ENCODE data around the gene SCRN1.
"Not testable (repeated sequence)": the region's sequence is repeated elsewhere in the genome, so short reads cannot be mapped to it uniquely, and the experiment has no call there.

Gene SCRN1

DNA sequence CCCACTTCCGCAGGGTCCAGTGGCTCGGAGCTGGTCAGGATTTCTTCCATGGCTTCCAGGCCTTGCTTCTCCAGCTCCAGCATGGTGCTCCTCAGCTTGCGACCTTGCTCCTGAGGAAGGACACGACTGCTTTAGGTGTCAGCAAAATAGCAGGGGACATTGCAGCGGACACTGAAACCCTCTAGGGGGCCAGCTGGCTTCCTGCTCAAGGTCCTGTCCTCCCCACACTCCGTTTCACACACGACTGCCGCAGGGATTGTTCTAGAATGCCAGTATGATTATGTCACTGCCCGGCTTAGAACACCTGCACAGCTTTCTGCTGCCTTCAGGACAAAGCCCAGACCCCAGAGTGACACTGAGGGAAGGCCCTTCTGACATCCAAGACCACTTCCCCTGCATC is 65.6 kb downstream of the SCRN1 start:
- no peak for DNase-seq

DNA sequence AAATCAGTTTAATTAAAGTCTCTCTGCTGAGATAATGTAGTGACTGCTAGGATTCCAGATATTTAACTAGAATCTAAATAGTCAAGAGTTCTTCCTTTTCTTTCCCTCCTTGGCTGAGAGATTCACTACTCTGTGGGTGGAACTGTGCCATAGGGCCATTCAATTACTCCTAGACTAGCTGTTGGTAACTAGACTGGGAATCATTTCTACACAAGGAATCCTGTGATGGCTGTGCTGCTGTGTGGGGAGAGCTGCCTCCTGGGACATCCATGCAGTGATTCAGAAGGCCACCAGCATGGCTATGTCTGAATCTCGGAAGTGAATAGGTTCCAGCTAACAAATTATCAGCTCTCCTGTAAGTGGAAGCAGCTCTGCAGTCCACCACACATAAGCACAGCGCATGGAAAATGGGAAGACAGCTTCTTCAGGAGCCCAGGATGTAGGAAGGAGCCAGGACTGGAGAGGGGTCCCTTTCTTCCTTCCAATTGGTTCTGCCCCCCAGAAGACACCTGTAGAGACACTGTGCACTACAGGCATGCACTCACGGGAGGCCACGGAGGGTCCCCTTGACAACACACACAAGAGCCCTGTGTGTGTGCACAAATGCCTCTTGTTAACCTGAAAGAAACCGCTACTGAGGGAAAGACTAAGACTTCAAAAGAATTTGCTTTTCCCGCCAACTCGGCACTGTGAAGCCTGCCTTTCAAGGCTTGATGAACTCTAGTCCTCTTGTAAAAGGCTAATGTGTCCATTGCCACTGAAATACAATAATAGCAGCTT is 66.5 kb downstream of the SCRN1 start:
- DNase-seq, result no peak

DNA sequence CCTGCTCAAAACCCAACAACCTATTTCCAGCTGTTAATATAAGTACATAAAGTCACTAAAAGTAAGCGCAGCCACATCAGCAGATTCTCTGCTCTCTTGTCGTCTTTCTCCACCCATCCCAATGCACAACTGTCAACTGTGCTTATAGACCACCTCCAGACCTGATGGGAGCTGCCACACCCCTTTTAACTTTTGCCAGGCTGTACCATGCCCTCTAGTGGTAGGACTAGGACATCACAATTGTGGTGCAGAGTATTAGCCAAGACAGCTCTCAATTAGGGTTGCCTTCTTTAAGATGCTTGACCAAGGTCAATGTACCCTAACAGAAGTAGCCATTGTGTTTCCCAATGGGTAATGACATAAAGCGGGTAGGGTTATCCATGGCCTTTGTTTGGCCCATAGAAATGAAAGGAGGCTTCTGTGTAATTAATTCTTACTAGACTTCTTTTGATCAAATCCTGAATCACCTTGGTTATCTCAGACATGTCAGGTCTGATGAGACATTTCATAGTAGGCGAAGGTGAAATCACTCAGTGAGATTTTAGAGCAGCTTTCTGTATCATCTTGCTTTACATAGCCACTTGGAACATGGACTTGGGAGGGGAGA is 68.1 kb downstream of the SCRN1 start:
- peak in 1 of 2 experiments; percentile 71 for DNase-seq

DNA sequence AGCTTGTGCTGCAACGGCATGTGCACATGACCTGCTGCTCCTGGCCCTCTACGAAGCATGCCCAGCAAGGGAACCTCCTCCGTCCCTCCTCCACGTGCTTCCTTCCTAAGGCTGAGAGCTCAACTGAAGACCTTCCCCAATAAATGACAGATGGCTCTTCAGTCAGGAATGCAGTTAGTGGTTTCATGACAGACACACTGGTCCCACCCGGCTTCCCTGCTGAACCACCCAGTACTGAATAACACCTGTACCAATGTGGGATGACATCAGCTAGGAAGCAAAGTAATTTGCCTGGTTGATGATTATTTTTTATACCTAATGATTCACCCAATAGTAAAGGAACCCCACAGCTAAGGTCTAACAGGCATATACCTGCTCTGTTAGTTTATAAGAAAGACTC is 69.1 kb downstream of the SCRN1 start:
- DNase-seq, result no peak

DNA sequence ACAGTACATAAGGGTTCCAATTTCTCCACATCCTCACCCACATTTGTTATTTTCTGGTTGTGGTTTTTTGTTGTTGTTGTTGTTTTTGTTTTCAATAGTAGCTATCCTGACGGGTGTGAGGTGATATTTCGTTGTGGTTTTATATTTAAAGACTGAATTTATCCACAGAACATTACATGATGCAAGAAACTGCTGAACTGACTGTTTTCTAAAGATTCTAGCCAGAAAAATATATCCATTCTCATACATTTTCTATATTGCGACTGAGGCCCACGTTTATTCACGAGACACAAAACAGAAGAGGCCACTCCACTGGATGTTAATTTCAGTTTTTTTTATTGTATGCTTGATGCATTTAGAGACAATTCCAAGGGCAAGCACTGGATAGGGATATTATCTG is 69.8 kb downstream of the SCRN1 start:
- no peak for DNase-seq

DNA sequence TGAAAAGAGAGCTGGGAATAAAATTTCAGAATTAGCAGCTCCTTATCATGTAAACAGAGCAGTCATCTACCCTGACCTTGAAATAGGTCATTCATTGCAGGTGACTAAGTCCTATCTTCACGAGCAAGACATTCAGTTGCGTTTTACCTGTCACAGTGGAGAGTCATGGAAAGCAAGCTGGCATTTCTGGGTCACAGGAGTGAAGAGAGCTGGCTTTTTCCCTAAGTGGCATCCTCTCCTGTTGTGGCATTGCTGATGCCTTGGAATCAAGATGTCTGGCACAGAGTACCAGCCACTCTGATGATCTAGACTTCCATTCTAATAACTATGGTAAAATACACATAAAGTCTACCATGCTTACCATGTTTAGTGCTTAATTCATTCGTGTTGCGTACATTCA is 70.8 kb downstream of the SCRN1 start:
- DNase-seq, result no peak

DNA sequence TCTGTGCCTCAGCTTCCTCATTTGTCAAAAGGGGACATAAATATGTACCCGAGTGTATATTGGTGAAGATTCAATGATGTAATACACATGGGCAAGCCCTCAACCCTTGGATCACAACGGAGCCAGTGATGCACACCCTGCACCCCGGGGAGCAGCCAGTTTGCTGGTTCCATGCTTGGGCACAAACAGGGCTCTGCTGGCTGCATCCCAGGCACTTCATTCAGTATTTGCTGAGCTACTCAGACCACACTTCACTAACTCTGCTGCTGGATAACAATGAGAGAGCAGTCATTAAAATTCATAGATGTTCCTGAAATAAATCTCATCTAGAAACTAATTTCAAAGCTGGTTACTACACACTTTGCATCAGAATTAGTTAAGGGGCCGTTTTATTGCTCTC is 72.0 kb downstream of the SCRN1 start:
- DNase-seq, result no peak

DNA sequence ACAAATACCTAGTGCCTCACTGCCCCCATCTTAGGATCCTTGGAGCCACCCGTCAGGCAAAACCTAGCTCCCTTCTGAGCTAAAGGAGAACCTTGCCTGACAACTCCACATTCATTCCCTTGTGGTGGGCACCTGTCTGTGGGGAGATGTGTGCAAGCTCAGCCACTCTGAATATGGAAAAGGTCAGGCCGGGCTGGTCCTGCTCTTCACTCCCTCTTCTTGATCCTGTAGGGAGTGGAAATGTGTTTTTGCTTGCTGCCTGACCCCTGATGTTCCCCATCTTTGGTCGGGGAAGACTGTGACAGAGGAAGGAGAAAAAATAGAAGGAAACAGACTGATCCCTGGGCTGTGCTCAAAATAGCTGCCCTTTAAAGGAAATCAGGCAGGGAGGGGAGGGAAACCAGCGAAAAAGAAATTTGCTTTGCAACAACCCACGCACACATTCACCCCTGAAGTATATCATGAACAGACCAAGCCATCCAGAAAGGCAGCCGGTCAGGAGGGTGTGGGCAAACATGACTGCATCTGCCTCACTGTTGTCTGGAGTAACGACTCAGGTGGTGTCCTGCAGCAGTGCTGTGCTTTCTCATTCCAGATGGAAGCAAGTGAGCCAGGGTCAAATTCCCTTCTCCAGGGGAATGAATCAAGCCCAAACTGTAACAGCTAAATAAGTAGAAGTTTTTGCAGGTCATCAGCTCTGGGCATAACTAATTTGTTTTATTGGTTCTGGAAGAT is 74.0 kb downstream of the SCRN1 start:
- DNase-seq, result no peak

DNA sequence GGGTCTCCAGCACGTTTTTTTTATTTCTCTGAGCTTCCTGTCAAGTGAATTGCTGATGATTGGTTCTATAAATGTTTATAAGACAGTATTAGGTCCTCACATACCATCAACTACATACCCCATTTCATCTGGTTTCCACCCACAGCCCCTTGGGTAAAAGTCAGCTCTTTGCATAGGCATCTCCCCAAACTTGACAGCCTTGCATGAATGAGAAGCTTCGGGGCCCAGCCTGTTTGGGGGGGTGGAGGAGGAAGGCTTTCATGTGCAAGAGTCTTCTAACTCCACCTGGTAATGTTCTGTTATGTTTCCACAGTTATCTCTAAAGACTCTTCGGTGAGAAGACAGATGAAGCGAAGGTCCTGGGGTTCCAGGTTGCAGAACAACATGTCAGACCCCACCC is 75.4 kb downstream of the SCRN1 start:
- no peak for DNase-seq

DNA sequence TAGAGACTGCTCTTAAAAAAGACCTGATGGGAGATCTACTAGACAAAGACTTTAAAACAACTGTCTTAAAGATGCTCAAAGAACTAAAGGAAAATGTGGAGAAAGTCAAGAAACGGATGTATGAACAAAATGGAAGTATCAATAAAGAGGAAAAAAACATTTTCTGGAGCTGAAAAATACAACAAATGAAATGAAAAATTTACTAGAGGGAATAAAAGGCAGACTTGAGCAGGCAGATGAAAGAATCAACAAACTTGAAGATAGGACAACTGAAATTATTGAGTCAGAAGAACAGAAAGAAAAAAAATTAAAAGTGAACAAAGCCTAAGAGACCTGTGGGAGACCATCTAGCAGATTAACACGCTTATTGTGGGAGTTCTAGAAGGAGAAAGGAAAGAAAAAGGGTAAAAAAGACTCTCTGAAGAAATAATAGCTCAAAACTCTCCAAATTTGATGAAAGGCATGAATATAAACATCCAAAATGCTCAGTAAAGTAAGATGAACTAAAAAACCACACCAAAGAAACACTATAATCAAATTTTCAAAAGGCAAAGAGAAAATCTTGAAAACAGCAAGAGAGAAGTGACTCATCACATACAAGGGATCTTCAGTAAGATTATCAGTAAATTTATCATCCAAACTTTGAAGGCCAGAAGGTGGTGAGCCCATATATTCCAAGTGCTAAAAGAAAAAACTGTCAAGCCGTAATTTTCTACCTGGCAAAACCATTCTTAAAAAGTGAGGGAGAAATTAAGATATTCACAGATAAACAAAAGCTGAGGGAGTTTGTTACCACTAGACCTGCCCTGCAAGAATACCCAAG is 83.2 kb downstream of the SCRN1 start:
- DNase-seq, result no peak

DNA sequence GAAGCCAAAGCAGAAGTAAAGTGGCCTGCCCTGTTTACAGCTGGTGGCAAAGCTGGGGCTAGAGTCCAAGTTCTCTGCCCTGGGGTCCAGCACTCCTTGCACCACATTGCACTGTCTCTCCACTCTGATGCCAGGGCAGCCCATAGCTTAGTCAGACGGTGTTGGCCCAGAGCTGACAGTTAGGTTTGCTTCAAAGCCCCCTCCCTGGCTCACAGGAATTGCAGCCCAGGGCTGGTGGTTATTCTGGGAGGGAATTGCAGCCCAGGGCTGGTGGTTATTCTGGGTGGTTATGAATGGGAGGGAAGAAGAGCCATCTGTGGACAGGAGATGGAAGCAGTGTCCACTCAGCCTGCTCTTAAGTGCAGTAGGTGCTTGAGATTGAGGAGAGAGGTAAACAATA is 88.9 kb downstream of the SCRN1 start:
- DNase-seq, result no peak

DNA sequence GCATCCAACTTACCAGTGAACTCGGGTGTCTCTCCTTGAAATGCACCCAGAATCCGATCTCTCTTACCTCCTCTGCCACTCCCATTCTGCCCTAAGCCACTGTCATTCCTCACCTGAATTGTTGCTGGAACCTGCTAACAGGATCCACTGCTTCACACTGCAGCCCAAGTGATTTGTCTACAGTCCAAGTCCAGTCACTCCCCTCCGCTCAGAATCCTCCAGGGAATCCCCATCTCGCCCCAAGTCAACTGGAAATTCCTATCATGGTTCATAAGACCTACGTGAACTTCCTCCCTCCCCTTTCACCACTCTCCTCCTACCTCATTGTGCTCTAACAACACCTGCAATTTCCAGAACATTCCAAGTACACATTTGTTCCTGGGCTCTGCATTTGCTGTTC is 91.3 kb downstream of the SCRN1 start:
- DNase-seq, result no peak

DNA sequence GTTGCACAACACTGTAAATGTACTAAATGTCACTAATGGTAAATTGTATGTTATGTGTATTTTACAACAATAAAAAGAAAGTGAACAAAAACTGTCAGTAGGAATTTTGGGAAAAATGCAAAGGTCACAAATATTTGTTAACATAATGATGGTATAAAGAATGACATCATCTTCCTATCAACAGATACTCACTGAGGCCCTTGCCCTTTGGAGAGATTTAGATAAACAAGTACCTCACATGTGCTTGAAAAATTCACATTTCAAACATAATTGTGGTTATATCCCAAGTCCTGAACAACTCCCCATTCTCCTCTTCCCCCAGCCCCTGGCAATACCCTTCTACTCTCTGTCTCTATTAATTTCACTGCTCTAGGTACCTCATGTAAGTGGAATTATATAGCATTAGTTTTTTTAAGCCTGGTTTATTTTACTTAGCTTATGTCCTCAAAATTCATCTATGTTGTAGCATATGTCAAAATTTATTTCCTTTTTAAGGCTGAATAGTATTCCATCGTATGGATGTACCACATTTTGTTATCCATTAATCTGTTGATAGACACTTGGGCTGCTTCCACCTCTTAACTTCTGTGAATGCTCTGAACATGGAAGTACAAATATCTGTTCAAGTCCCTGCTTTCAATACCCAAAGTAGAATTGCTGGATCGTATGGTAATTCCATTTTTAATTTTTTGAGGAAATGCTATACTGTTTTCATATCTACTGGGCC is 92.8 kb downstream of the SCRN1 start:
- DNase-seq, result no peak

DNA sequence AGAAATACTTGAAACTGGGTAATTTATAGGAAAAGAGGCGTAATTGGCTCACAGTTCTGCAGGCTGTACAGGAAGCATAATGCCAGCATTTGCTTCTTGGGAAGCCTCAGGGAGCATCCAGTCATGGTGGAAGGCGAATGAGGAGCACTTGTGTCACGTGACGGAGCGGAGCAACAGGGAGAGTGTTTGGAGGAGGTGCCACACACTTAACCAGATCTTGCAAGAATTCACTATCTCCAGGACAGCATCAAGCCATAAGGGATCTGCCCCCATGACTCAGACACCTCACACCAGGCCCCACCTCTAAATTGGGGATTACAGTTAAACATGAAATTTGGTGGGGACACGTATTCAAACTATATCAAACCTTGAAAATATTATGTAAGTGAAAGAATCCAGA is 94.0 kb downstream of the SCRN1 start:
- DNase-seq, result no peak

DNA sequence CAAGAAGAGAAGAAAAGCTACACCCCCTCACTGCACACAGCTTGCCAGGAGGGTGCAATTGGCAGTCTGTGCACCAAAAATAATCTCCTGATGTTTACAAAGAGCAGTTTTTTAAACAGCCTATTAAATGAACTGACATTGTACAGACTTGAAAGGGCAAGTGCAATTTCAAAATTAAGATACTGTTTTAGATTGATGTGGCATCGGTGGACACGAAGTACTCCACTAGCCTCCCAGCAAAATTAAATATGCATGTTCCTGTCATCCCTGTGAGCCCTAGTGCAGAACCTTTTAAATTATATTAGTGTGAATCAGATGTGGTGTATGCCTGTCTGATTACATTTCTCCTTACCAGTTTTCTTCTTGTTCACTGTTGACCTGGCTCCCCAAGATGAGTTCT is 95.3 kb downstream of the SCRN1 start:
- no peak for DNase-seq

DNA sequence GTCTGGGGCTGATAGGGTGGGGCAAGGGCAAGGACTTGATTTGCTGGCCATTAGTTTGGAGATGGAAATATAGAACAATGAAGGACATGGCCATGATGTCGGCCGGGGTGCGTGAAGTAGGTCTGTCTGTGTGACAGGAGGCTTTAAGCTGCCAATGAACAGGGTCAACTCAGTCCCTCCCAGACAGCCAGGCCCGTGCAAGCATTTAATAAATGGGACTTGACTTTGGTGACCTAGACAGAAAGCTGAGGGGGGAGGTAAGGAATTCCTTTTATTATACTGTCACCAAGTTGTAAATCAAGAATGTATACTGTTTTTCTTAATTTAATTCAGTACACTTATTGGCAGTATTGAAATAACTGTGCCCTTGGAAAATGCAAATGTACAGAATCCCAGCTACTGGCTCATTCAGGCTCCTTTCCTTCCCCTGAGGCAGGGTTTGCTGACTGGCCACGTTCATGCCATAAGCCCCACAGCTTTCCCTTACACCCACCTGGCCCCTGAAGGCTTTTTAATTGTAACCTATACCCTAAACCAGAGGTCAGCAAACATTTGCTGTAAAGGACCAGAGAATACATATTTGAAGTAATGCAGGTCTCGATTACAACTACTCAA is 96.1 kb downstream of the SCRN1 start:
- DNase-seq, result no peak

DNA sequence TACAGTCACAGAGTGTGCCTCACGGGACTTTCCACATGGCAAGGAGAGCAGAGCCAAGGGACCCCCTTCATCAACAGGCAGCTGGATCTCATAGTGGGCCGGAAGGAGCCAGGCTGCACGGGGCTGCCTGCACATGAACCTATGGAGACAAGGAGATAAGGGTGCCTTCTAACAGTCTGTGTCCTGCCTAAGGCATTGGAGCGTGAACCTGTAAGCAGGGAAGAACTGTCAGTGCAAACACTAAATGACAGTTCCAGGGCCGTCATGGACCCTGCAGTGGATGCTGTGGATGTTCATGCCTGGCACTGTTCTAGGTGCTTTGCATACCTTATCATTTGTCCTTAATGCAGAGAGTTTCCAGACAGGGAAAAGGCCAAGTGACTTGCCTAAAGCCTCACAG is 97.4 kb downstream of the SCRN1 start:
- DNase-seq, result no peak

DNA sequence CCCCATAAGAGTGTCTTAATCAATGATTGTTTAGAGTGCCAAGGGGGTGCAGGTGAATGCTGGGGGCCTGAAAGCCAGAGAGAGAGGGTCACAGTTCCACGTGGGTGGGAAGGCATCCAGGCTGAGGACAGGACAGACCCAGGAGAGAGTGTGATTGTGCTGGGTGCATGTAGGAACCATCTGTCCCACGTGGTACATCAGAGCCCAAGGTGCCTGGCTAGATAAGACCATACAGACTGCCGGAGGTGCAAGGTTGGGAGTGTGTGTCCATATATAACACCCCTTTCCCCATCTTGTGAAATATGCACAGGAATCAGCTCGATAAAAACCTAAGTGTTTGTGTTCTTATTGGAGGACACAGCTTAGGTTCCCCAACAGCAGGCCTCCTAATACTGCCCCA is 97.8 kb downstream of the SCRN1 start:
- DNase-seq, result no peak

DNA sequence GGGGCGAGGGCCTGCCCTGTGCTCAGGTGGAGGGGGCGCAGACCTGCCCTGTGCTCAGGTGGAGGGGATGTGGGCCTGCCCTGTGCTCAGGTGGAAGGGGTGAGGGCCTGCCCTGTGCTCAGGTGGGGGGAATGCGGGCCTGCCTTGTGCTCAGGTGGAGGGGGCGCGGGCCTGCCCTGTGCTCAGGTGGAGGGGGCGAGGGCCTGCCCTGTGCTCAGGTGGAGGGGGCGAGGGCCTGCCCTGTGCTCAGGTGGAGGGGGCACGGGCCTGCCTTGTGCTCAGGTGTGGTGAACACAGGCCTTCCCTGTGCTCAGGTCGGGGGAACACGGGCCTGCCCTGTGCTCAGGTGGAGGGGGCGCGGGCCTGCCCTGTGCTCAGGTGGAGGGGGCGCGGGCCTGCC is 98.8 kb downstream of the SCRN1 start:
- DNase-seq, result not testable (repeated sequence)

DNA sequence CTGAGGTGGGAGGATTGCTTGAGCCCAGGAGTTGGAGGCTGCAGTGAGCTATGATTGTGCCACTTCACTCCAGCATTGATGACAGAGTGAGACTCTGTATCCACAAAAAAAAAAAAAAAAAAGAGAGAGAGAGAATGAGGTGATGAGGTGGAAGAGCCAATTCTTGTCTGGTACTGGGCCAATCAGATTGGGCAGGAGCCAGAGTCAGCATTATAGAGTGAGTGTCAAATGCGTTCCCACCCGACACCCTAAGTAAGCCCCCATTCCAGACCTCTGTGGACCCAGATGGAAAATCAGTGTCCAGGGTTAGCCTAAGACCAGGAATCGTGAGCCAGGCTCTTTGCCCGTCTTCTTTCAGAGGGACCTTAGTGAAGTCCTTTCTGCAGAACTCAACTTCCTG is 99.3 kb downstream of the SCRN1 start:
- DNase-seq, result no peak

DNA sequence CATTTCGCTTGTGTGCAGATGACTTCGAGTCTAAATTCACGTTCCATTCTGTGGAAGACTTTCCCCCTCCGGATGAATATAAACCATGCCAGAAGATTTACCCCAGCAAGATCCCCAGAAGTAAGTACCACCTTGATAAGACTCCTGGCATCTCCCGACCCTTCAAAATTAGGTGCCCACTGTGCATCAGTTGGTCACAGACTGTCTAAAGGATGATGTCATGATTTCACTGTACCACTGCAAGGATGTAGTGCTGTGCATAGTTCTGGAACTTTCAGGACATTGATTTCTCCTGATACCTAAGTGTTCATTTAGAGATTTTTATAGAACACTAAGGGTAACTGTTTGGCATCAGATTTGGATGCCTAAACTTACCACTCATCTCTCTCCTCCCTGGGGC is 100.3 kb downstream of the SCRN1 start:
- no peak for DNase-seq

DNA sequence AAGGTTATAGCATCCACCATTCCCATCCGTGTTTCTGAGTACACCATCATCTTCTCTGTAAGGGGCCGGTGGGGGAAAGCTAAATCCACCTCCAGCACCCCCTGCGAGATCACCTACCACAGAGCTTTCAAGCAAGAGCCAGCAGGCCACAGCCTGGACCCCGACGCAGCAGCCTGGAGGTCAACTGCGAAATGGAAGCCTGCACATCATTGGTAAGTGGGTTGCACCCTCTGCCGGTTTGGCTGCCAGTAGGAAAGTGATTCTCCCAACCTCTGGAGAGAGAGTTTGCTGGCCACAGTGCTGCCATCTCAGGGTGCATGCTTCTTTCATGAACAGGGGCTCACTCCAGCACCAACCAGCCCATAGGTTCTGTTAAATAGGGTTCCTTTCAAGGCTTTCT is 101.6 kb downstream of the SCRN1 start:
- no peak for DNase-seq
